NT2/D1 (cell line): Measurements from ENCODE around the gene THAP11.

ENCODE experiments used
- DNase-seq: peaks from one replicate; pipeline ENCODE4 v3.0.0-alpha.2; 2011; ENCODE audit warnings: low read depth, low spot score
- H3K27me3 ChIP-seq: 2 replicates; pipeline ENCODE4 v1.6.0; 2011; ENCODE audit warnings: mild to moderate bottlenecking; ENCODE audit not compliant: insufficient read length, insufficient read depth
- H3K36me3 ChIP-seq: 2 replicates; pipeline ENCODE4 v1.6.1; 2011; ENCODE audit warnings: mild to moderate bottlenecking, low read length, mixed read lengths; ENCODE audit not compliant: insufficient read depth, insufficient read length
- H3K4me1 ChIP-seq: 2 replicates; pipeline ENCODE4 v1.5.1; 2011; ENCODE audit not compliant: insufficient read depth, insufficient read length
- H3K4me3 ChIP-seq: 2 replicates; pipeline ENCODE4 v1.5.1; 2011; ENCODE audit warnings: low read depth; ENCODE audit not compliant: insufficient read length
- H3K9ac ChIP-seq: 2 replicates; pipeline ENCODE4 v1.6.0; 2011; ENCODE audit warnings: low read depth; ENCODE audit not compliant: insufficient read length
- H3K9me3 ChIP-seq: 2 replicates; pipeline ENCODE4 v1.5.1; 2011; ENCODE audit warnings: mild to moderate bottlenecking, low read length; ENCODE audit not compliant: insufficient read depth
- SUZ12 ChIP-seq: IDR thresholded peaks from 2 replicates; pipeline ENCODE4 v1.6.1; 2011; ENCODE audit not compliant: insufficient read length, insufficient read depth; ENCODE audit errors: extremely low read depth
- YY1 ChIP-seq: IDR thresholded peaks from 2 replicates; pipeline ENCODE4 v1.6.1; 2011; ENCODE audit not compliant: insufficient read length, insufficient read depth
- ZNF274 ChIP-seq: IDR thresholded peaks from 2 replicates; pipeline ENCODE4 v1.6.1; 2011; ENCODE audit warnings: mild to moderate bottlenecking, low read depth, low read length

THAP11 gene

DNA sequence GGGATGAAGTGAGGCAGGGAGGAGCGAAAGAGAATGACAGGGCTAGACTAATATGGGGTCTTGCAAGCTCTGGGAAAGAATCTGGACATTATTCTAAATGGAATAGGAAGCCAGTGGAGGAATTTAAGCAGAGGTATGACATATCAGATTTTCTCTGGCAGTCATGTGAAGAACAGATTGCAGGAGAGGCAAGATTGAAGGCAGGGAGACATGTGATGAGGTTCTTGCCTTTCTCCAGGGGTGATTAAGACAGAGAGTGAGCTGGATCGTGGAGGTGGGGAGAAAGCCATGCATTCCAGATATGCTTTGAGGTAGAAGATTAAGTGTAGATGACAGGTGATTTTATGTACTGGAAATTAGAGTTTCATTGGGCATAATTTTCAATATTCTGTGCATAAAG is 4.3 kb upstream of the THAP11 start:
- DNase-seq, result no peak
- peaks cover under 1% of the 10 kb centered on the region for H3K36me3 ChIP-seq
- H3K27me3 ChIP-seq, result peaks cover 5% of the 10 kb centered on the region
- H3K4me3 ChIP-seq, result no peak overlapping the region
- no peaks in the 10 kb centered on the region for H3K4me1 ChIP-seq
- no peak for TF ChIP-seq SUZ12
- TF ChIP-seq YY1, result no peak
- TF ChIP-seq ZNF274, result no peak
- no peaks in the 10 kb centered on the region for H3K9me3 ChIP-seq
- H3K9ac ChIP-seq, result no peak overlapping the region

GRCh38 chr16:67841198-67841815 is 813 bp upstream of the THAP11 start:
- no peaks in the 10 kb centered on the region for H3K9me3 ChIP-seq
- TF ChIP-seq ZNF274 (no peak), YY1 (no peak), SUZ12 (no peak)
- H3K36me3 ChIP-seq, result peaks cover 30% of the 10 kb centered on the region
- H3K4me1 ChIP-seq, result peaks cover 4% of the 10 kb centered on the region
- no peak for DNase-seq
- H3K4me3 ChIP-seq, result peak overlapping the region; percentile 95
- peak overlapping the region; percentile 98 for H3K9ac ChIP-seq
- H3K27me3 ChIP-seq, result no peaks in the 10 kb centered on the region

- H3K9me3 ChIP-seq, result no peaks in the 10 kb centered on the region
Measured at GRCh38 chr16:67842509-67843342, 606 bp downstream of the THAP11 start.

GRCh38 chr16:67843343-67843765 is 1.2 kb downstream of the THAP11 start:
- Histone ChIP-seq H3K4me1 (peaks cover 4% of the 10 kb centered on the region), H3K9ac (peak overlapping the region; percentile 98)
- no peak for DNase-seq

More at GRCh38 chr16:67842509-67843342, 606 bp downstream of the THAP11 start:
- H3K4me3 ChIP-seq, result peak overlapping the region; percentile 95
- H3K9ac ChIP-seq, result peak overlapping the region; percentile 98
- no peak for DNase-seq
- H3K27me3 ChIP-seq, result no peaks in the 10 kb centered on the region
- H3K36me3 ChIP-seq, result peaks cover 30% of the 10 kb centered on the region
- TF ChIP-seq ZNF274 (no peak), SUZ12 (no peak)
- H3K4me1 ChIP-seq, result peaks cover 4% of the 10 kb centered on the region

GRCh38 chr16:67844497-67844896 is 2.4 kb downstream of the THAP11 start:
- DNase-seq, result no peak
- Histone ChIP-seq H3K9me3 (no peaks in the 10 kb centered on the region), H3K36me3 (peaks cover 44% of the 10 kb centered on the region), H3K4me1 (peaks cover 8% of the 10 kb centered on the region), H3K4me3 (no peak overlapping the region), H3K9ac (peak overlapping the region; percentile 23), H3K27me3 (no peaks in the 10 kb centered on the region)
- no peak for TF ChIP-seq SUZ12
- TF ChIP-seq YY1, result no peak
- no peak for TF ChIP-seq ZNF274

More at GRCh38 chr16:67843343-67843765, 1.2 kb downstream of the THAP11 start:
- TF ChIP-seq YY1 (no peak), SUZ12 (no peak), ZNF274 (no peak)
- Histone ChIP-seq H3K27me3 (no peaks in the 10 kb centered on the region), H3K9me3 (no peaks in the 10 kb centered on the region), H3K4me3 (peak overlapping the region; percentile 95), H3K36me3 (peaks cover 36% of the 10 kb centered on the region)

- H3K36me3 ChIP-seq, result peaks cover 51% of the 10 kb centered on the region
- DNase-seq, result no peak
- H3K9ac ChIP-seq, result peak overlapping the region; percentile 95
- H3K27me3 ChIP-seq, result no peaks in the 10 kb centered on the region
- H3K4me1 ChIP-seq, result peaks cover 8% of the 10 kb centered on the region
- H3K4me3 ChIP-seq, result peak overlapping the region; percentile 94
- H3K9me3 ChIP-seq, result no peaks in the 10 kb centered on the region
- TF ChIP-seq ZNF274 (no peak), YY1 (no peak)
Measured at GRCh38 chr16:67845291-67846062, 3.4 kb downstream of the THAP11 start.

- Histone ChIP-seq H3K4me3 (peak overlapping the region; percentile 94), H3K9me3 (no peaks in the 10 kb centered on the region), H3K4me1 (peaks cover 8% of the 10 kb centered on the region), H3K9ac (peak overlapping the region; percentile 95), H3K27me3 (no peaks in the 10 kb centered on the region), H3K36me3 (peaks cover 55% of the 10 kb centered on the region)
- TF ChIP-seq YY1 (no peak), ZNF274 (no peak), SUZ12 (no peak)
- no peak for DNase-seq
Measured at GRCh38 chr16:67846063-67846319, 3.9 kb downstream of the THAP11 start.
